Measurements from ENCODE around the gene SLC9A6. TPM values are rescaled to one million over a fixed set of nuclear protein-coding genes. Genes with fewer than 3 reads are reported as not detected.
A peak's percentile ranks its signal among the peaks of the same experiment; 100 is the strongest.

SLC9A6 gene
- 23.5 and 24.2 TPM in 2 replicates for total RNA-seq (ENCODE audit: low replicate concordance)

- Histone ChIP-seq H3K27me3 (no peaks in the 10 kb centered on the region), H2AFZ (replicated peaks) (peak within 1 kb of the TSS; percentile 57), H3K36me3 (no peaks in the 10 kb centered on the region), H3K9ac (no peak within 1 kb of the TSS), H4K20me1 (ENCODE audit: low read depth) (no peaks in the 10 kb centered on the region), H3K4me3 (peak within 1 kb of the TSS; percentile 66), H3K9me3 (ENCODE audit: low read depth) (no peaks in the 10 kb centered on the region), H3F3A (ENCODE audit: low read depth) (no peaks in the 10 kb centered on the region), H3K4me2 (peak within 1 kb of the TSS; percentile 75), H3K27ac (no peak within 1 kb of the TSS), H3K79me2 (ENCODE audit: low read depth) (peaks cover 46% of the 10 kb centered on the region), H3K4me1 (no peaks in the 10 kb centered on the region)
- no peak for TF ChIP-seq EZH2 (IDR thresholded peaks at IDR 0.05)
- no peak for TF ChIP-seq EZH2phosphoT487 (IDR thresholded peaks at IDR 0.05)
- TF ChIP-seq, protein P1, sequence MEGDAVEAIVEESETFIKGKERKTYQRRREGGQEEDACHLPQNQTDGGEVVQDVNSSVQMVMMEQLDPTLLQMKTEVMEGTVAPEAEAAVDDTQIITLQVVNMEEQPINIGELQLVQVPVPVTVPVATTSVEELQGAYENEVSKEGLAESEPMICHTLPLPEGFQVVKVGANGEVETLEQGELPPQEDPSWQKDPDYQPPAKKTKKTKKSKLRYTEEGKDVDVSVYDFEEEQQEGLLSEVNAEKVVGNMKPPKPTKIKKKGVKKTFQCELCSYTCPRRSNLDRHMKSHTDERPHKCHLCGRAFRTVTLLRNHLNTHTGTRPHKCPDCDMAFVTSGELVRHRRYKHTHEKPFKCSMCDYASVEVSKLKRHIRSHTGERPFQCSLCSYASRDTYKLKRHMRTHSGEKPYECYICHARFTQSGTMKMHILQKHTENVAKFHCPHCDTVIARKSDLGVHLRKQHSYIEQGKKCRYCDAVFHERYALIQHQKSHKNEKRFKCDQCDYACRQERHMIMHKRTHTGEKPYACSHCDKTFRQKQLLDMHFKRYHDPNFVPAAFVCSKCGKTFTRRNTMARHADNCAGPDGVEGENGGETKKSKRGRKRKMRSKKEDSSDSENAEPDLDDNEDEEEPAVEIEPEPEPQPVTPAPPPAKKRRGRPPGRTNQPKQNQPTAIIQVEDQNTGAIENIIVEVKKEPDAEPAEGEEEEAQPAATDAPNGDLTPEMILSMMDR (IDR thresholded peaks at IDR 0.05): no peak
- peak; percentile 89 for DNase-seq (ENCODE audit: low spot score)
- Mint-ChIP-seq H3K36me3 (no peaks in the 10 kb centered on the region), H3K4me3 (peak within 1 kb of the TSS; percentile 92), H3K27me3 (ENCODE audit: insufficient read depth, low read depth) (peaks cover 3% of the 10 kb centered on the region), H3K4me1 (peaks cover 11% of the 10 kb centered on the region), H3K9me3 (peaks cover 10% of the 10 kb centered on the region), H3K27ac (no peak within 1 kb of the TSS)
These were observed at the start of gene SLC9A6 for GRCh38 chrX:135985157-135985972. TSS of gene SLC9A6 (plus strand) at chrX:135985435. CDS start at chrX:135985659, 224 bp downstream.

GRCh38 chrX:135944486-135944885, 40.7 kb upstream of the SLC9A6 start:
- Mint-ChIP-seq H3K27ac (no peak overlapping the region), H3K4me3 (no peak overlapping the region), H3K4me1 (no peaks in the 10 kb centered on the region), H3K36me3 (no peaks in the 10 kb centered on the region), H3K9me3 (peaks cover 11% of the 10 kb centered on the region), H3K27me3 (ENCODE audit: insufficient read depth, low read depth) (no peaks in the 10 kb centered on the region)
- no peak overlapping the region for H2AFZ ChIP-seq (replicated peaks)
- no peaks in the 10 kb centered on the region for H3K36me3 ChIP-seq
- no peaks in the 10 kb centered on the region for H3K79me2 ChIP-seq (ENCODE audit: low read depth)
- H3K4me3 ChIP-seq: no peak overlapping the region
- no peaks in the 10 kb centered on the region for H4K20me1 ChIP-seq (ENCODE audit: low read depth)
- TF ChIP-seq EZH2 (IDR thresholded peaks at IDR 0.05) (no peak), EZH2phosphoT487 (IDR thresholded peaks at IDR 0.05) (no peak)
- TF ChIP-seq, protein P1 (IDR thresholded peaks at IDR 0.05): no peak
- H3K27ac ChIP-seq: no peak overlapping the region
- no peak overlapping the region for H3K9ac ChIP-seq
- DNase-seq (ENCODE audit: low spot score): no peak
- no peaks in the 10 kb centered on the region for H3K27me3 ChIP-seq
- H3F3A ChIP-seq (ENCODE audit: low read depth): no peaks in the 10 kb centered on the region
- no peaks in the 10 kb centered on the region for H3K9me3 ChIP-seq (ENCODE audit: low read depth)
- no peak overlapping the region for H3K4me2 ChIP-seq
- no peaks in the 10 kb centered on the region for H3K4me1 ChIP-seq

DNA sequence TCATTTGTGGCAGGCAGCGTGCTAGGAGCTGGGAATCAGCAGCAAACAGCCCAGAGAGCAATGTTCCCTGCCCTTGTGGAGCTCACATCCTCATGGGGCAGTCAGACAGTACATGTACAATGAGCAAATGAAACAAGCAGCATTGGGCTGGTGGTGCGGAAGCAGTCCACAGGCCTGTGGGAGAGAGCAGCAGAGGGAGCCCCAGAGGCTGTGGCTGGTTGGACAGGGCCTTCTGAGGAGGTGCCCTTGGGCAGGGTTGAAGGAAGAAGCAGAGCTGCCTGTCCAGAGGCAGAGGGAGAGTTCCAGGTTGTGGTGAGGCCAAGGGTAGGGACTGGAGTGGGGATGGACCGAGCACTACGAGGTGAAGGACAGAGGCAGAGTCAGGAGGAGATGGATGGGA, 33.9 kb upstream of the SLC9A6 start:
- Histone ChIP-seq H4K20me1 (ENCODE audit: low read depth) (no peaks in the 10 kb centered on the region), H3K4me1 (no peaks in the 10 kb centered on the region), H3K9me3 (ENCODE audit: low read depth) (no peaks in the 10 kb centered on the region), H3K36me3 (no peaks in the 10 kb centered on the region), H3K4me3 (no peak overlapping the region), H3K79me2 (ENCODE audit: low read depth) (no peaks in the 10 kb centered on the region), H3F3A (ENCODE audit: low read depth) (no peaks in the 10 kb centered on the region), H3K9ac (no peak overlapping the region), H3K4me2 (no peak overlapping the region), H3K27me3 (no peaks in the 10 kb centered on the region), H2AFZ (replicated peaks) (no peak overlapping the region), H3K27ac (no peak overlapping the region)
- TF ChIP-seq EZH2 (IDR thresholded peaks at IDR 0.05): no peak
- no peak for TF ChIP-seq EZH2phosphoT487 (IDR thresholded peaks at IDR 0.05)
- TF ChIP-seq, protein P1 (IDR thresholded peaks at IDR 0.05): no peak
- H3K4me3 Mint-ChIP-seq: no peak overlapping the region
- no peak overlapping the region for H3K27ac Mint-ChIP-seq
- H3K9me3 Mint-ChIP-seq: no peaks in the 10 kb centered on the region
- peaks cover 2% of the 10 kb centered on the region for H3K27me3 Mint-ChIP-seq (ENCODE audit: insufficient read depth, low read depth)
- DNase-seq (ENCODE audit: low spot score): peak; percentile 8
- no peaks in the 10 kb centered on the region for H3K36me3 Mint-ChIP-seq
- H3K4me1 Mint-ChIP-seq: no peaks in the 10 kb centered on the region

Data from neural progenitor cell (in vitro differentiated cells).